ENCODE data around the gene CCR7.

DNA sequence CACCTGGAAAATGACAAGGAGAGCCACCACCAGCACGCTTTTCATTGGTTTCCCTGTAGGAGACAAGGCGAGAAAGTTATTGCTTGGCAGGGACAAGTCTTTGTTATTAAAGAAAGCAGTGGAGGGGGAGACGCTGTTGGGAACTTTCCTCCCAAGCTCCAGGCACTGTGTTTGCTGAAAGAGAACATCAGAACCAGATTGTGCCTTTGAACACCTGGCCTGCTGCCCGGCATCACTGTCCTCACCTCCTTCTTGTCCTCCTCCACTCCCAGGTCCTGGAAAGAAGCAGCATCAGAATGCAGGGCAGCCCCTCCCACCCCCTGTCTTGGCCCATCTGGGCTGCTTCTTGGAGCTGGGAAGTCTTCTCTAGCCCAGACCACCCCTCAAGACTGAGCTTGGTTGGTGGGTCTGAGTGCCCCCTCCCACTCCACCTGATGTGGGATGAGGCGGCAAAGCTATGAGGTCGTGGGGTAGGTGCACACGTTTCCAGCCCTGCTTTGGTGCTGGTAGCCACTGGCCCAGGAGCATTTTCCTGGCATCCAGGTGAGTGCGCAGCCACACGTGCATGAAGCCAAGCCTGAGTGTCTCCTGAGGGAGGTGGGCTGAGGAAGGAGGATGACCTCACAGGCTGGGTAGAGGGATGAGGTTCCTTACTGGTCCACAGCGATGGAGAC, 6.2 kb downstream of the CCR7 start:
- no peak for TF ChIP-seq CTCF (IDR thresholded peaks at IDR 0.05)
- no peak for TF ChIP-seq EZH2 (IDR thresholded peaks at IDR 0.05; ENCODE audit: borderline replicate concordance, insufficient read depth, low read depth, low read length, poor library complexity, severe bottlenecking)
